Breast epithelium (tissue), 3 donors: ENCODE measurements around the gene MYO3B.

ENCODE experiments used
- POLR2AphosphoS5 ChIP-seq, 3 donors: sonication (generic); formaldehyde crosslinking; IDR thresholded peaks; one replicate each; pipeline ENCODE4 v1.6.1; 2017; ENCODE audit warnings: antibody characterized with exemption in 3 of 3
- TF ChIP-seq, protein P1 (sequence below), 3 donors: fragments of 450-650 bp; IDR thresholded peaks; one replicate each; pipeline ENCODE4 v1.5.1; 2016 to 2017; ENCODE audit warnings: antibody characterized with exemption in 3 of 3, mild to moderate bottlenecking in 3 of 3, moderate library complexity in 3 of 3

GRCh38 chr2:170185319-170185718 is 7.4 kb downstream of the MYO3B start:
- TF ChIP-seq, protein P1, sequence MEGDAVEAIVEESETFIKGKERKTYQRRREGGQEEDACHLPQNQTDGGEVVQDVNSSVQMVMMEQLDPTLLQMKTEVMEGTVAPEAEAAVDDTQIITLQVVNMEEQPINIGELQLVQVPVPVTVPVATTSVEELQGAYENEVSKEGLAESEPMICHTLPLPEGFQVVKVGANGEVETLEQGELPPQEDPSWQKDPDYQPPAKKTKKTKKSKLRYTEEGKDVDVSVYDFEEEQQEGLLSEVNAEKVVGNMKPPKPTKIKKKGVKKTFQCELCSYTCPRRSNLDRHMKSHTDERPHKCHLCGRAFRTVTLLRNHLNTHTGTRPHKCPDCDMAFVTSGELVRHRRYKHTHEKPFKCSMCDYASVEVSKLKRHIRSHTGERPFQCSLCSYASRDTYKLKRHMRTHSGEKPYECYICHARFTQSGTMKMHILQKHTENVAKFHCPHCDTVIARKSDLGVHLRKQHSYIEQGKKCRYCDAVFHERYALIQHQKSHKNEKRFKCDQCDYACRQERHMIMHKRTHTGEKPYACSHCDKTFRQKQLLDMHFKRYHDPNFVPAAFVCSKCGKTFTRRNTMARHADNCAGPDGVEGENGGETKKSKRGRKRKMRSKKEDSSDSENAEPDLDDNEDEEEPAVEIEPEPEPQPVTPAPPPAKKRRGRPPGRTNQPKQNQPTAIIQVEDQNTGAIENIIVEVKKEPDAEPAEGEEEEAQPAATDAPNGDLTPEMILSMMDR (IDR thresholded peaks at IDR 0.05): no peak
- no peak for TF ChIP-seq POLR2AphosphoS5 (IDR thresholded peaks at IDR 0.05)
